HG02973 (cell line): ENCODE results near the gene CELSR3.

Experiments
- ATAC-seq: cut with Tn5 transposase; IDR thresholded peaks from one replicate; pipeline ENCODE4 v1.9.1; 2021; ENCODE audit warnings: moderate library complexity; ENCODE audit not compliant: unreplicated experiment

CELSR3 gene

GRCh38 chr3:48600711-48601621, 61.7 kb downstream of the CELSR3 start:
- ATAC-seq = no peak

GRCh38 chr3:48599509-48600285, 63.0 kb downstream of the CELSR3 start:
- ATAC-seq = no peak

- ATAC-seq = no peak
Measured at GRCh38 chr3:48599077-48599501, 63.6 kb downstream of the CELSR3 start.

GRCh38 chr3:48598323-48599076, 64.2 kb downstream of the CELSR3 start:
- ATAC-seq = no peak

- ATAC-seq = no peak
Measured at GRCh38 chr3:48597408-48597800, 65.3 kb downstream of the CELSR3 start.

- no peak for ATAC-seq
Measured at GRCh38 chr3:48596676-48597407, 65.8 kb downstream of the CELSR3 start.

GRCh38 chr3:48596157-48596556, 66.5 kb downstream of the CELSR3 start:
- ATAC-seq = no peak

GRCh38 chr3:48595526-48596121, 67.1 kb downstream of the CELSR3 start:
- ATAC-seq = no peak

GRCh38 chr3:48595075-48595525, 67.6 kb downstream of the CELSR3 start, which contains the start of gene COL7A1:
COL7A1 (minus strand) TSS chr3:48595329; CDS start chr3:48595159, 170 bp downstream.
- ATAC-seq = no peak

GRCh38 chr3:48594417-48595049, 68.2 kb downstream of the CELSR3 start:
- no peak for ATAC-seq

- ATAC-seq = no peak
Measured at GRCh38 chr3:48593337-48593736, 69.3 kb downstream of the CELSR3 start.

- no peak for ATAC-seq
Measured at GRCh38 chr3:48592519-48593087, 70.1 kb downstream of the CELSR3 start.

GRCh38 chr3:48591886-48592518, 70.7 kb downstream of the CELSR3 start:
- ATAC-seq = no peak

GRCh38 chr3:48591436-48591835, 71.2 kb downstream of the CELSR3 start:
- no peak for ATAC-seq

GRCh38 chr3:48588230-48588629, 74.5 kb downstream of the CELSR3 start:
- ATAC-seq = no peak

GRCh38 chr3:48587686-48588085, 75.0 kb downstream of the CELSR3 start:
- no peak for ATAC-seq
